IMR-90 (cell line): ENCODE measurements around the gene SYNE1. TPM values are rescaled to one million over a fixed set of nuclear protein-coding genes. Genes with fewer than 3 reads are reported as not detected.

Source experiments
- ATAC-seq: fragments of 200-7000 bp; cut with Tn5 transposase; 2 replicates; pipeline ENCODE4 v1.9.1; 2020; ENCODE audit warnings: low read depth, mild to moderate bottlenecking, moderate library complexity
- BruUV-seq: library from RNA; stranded (reverse); fragments of 400-500 nt; replicated peaks from 2 replicates; lab custom pipeline; 2021; lab: Mats Ljungman, UMichigan
- CTCF ChIA-PET: fragments of 300-600 bp; formaldehyde crosslinking; extraction: SDS; loops from one replicate; lab custom pipeline; 2021; ENCODE audit warnings: antibody characterized with exemption; lab: Yijun Ruan, JAX
- POLR2A ChIA-PET: fragments of 300-600 bp; sonication (Branson Sonifier 250); formaldehyde crosslinking; loops from one replicate; lab custom pipeline; 2022; ENCODE audit warnings: antibody characterized with exemption; ENCODE audit not compliant: unreplicated experiment; lab: Charles Lee
- DNase-seq: peaks from one replicate; pipeline ENCODE4 v3.0.0; 2013
- H2AFZ ChIP-seq: replicated peaks from 2 replicates; pipeline ENCODE3; 2013; ENCODE audit warnings: low read length, mild to moderate bottlenecking; ENCODE audit not compliant: poor library complexity
- H2AK5ac ChIP-seq: 2 replicates; pipeline ENCODE4 v1.6.1; 2013; ENCODE audit warnings: low read depth, low read length, inconsistent platforms
- H2AK9ac ChIP-seq: replicated peaks from 2 replicates; pipeline ENCODE3; 2013; ENCODE audit warnings: mild to moderate bottlenecking, low read depth, low read length, moderate library complexity; ENCODE audit not compliant: poor library complexity
- H2BK120ac ChIP-seq: 2 replicates; pipeline ENCODE4 v1.6.1; 2013; ENCODE audit warnings: low read depth, low read length, inconsistent platforms
- H2BK15ac ChIP-seq: 3 replicates; pipeline ENCODE4 v1.6.1; 2013; ENCODE audit warnings: low read depth, low read length, inconsistent platforms
- H2BK20ac ChIP-seq: 2 replicates; pipeline ENCODE4 v1.6.1; 2013; ENCODE audit warnings: low read depth, mild to moderate bottlenecking, inconsistent platforms, low read length, moderate library complexity
- H2BK5ac ChIP-seq: 2 replicates; pipeline ENCODE4 v1.6.1; 2013; ENCODE audit warnings: mild to moderate bottlenecking, low read depth, low read length, inconsistent platforms; ENCODE audit not compliant: poor library complexity, severe bottlenecking
- H3K14ac ChIP-seq: replicated peaks from 2 replicates; pipeline ENCODE4 v1.6.1; 2013; ENCODE audit warnings: low read depth, low read length, inconsistent platforms
- H3K18ac ChIP-seq: 2 replicates; pipeline ENCODE4 v1.6.1; 2013; ENCODE audit warnings: low read depth, low read length, control low read depth
- H3K23ac ChIP-seq: 2 replicates; pipeline ENCODE4 v1.6.1; 2013; ENCODE audit warnings: low read depth, low read length, inconsistent platforms
- H3K27ac ChIP-seq: 2 replicates; pipeline ENCODE4 v1.5.1; 2013; ENCODE audit warnings: mild to moderate bottlenecking, control low read depth, low read length; ENCODE audit not compliant: insufficient read depth
- H3K27me3 ChIP-seq: 2 replicates; pipeline ENCODE4 v1.6.1; 2013; ENCODE audit warnings: low read length; ENCODE audit not compliant: control insufficient read depth, insufficient read depth
- H3K36me3 ChIP-seq: 2 replicates; pipeline ENCODE4 v1.6.1; 2013; ENCODE audit warnings: low read length, mixed read lengths; ENCODE audit not compliant: control insufficient read depth, insufficient read depth
- H3K4ac ChIP-seq: 2 replicates; pipeline ENCODE4 v1.6.1; 2013; ENCODE audit warnings: low read depth, low read length, inconsistent platforms
- H3K4me1 ChIP-seq: 2 replicates; pipeline ENCODE4 v1.6.1; 2013; ENCODE audit warnings: low read length, mixed read lengths; ENCODE audit not compliant: control insufficient read depth, insufficient read depth
- H3K4me2 ChIP-seq: 2 replicates; pipeline ENCODE4 v1.6.1; 2013; ENCODE audit warnings: low read depth, mild to moderate bottlenecking, control low read depth, low read length, moderate library complexity
- H3K4me3 ChIP-seq: 2 replicates; pipeline ENCODE4 v1.5.1; 2013; ENCODE audit warnings: low read depth, mild to moderate bottlenecking, control low read depth, low read length, moderate library complexity; ENCODE audit not compliant: insufficient read depth
- H3K56ac ChIP-seq: 2 replicates; pipeline ENCODE4 v1.6.1; 2013; ENCODE audit warnings: low read length, inconsistent platforms; ENCODE audit not compliant: insufficient read depth; ENCODE audit errors: extremely low read depth
- H3K79me1 ChIP-seq, 2 experiments: 2 replicates each; pipeline ENCODE4 v1.6.1; 2013; ENCODE audit warnings: low read length in 2 of 2, inconsistent platforms in 1 of 2, low read depth in 1 of 2
- H3K9ac ChIP-seq: 2 replicates; pipeline ENCODE4 v1.6.1; 2013; ENCODE audit warnings: low read depth, low read length, control low read depth
- H3K9me1 ChIP-seq: 2 replicates; pipeline ENCODE4 v1.6.1; 2013; ENCODE audit warnings: low read length, inconsistent platforms; ENCODE audit not compliant: insufficient read depth
- H3K9me3 ChIP-seq: 2 replicates; pipeline ENCODE4 v1.6.1; 2013; ENCODE audit warnings: low read length; ENCODE audit not compliant: control insufficient read depth, insufficient read depth
- H4K20me1 ChIP-seq: 2 replicates; pipeline ENCODE4 v1.6.1; 2013; ENCODE audit warnings: low read length, inconsistent platforms; ENCODE audit not compliant: insufficient read depth
- H4K5ac ChIP-seq: 2 replicates; pipeline ENCODE4 v1.6.1; 2013; ENCODE audit warnings: mild to moderate bottlenecking, low read depth, low read length, control low read depth
- H4K8ac ChIP-seq, 2 experiments: 2 replicates each; pipeline ENCODE4 v1.6.1; 2013; ENCODE audit warnings: low read depth in 2 of 2, low read length in 2 of 2, control low read depth in 1 of 2, inconsistent platforms in 1 of 2
- H4K91ac ChIP-seq: 2 replicates; pipeline ENCODE4 v1.6.1; 2013; ENCODE audit warnings: low read depth, low read length, inconsistent platforms; ENCODE audit not compliant: insufficient read depth
- BHLHE40 ChIP-seq: fragments of 150-350 bp; IDR thresholded peaks from 2 replicates; pipeline ENCODE4 v1.6.1; 2016; ENCODE audit warnings: mild to moderate bottlenecking, low read depth, low read length
- CEBPB ChIP-seq: IDR thresholded peaks from 2 replicates; pipeline ENCODE4 v1.6.1; 2012; ENCODE audit warnings: low read depth, low read length, improper control_type of control experiment
- ELK1 ChIP-seq: fragments of 150-350 bp; IDR thresholded peaks from 2 replicates; pipeline ENCODE4 v1.6.1; 2016; ENCODE audit warnings: low read depth, mild to moderate bottlenecking, low read length, moderate library complexity, borderline replicate concordance
- NFE2L2 ChIP-seq: fragments of 150-350 bp; IDR thresholded peaks from 2 replicates; pipeline ENCODE4 v1.6.1; 2016; ENCODE audit warnings: low read depth, mild to moderate bottlenecking, low read length
- POLR2A ChIP-seq: IDR thresholded peaks from 2 replicates; pipeline ENCODE4 v1.6.1; 2012; ENCODE audit warnings: mild to moderate bottlenecking, low read depth, low read length
- RAD21 ChIP-seq: IDR thresholded peaks from 2 replicates; pipeline ENCODE4 v1.6.1; 2012; ENCODE audit warnings: low read length, improper control_type of control experiment
- RCOR1 ChIP-seq: IDR thresholded peaks from 2 replicates; pipeline ENCODE4 v1.6.1; 2012; ENCODE audit warnings: mild to moderate bottlenecking, low read length, improper control_type of control experiment; ENCODE audit not compliant: insufficient replicate concordance
- RFX5 ChIP-seq: IDR thresholded peaks from 2 replicates; pipeline ENCODE4 v1.8.0; 2012; ENCODE audit warnings: low read depth, mild to moderate bottlenecking, low read length, moderate library complexity
- SMC3 ChIP-seq: fragments of 150-350 bp; IDR thresholded peaks from 2 replicates; pipeline ENCODE4 v1.6.1; 2016; ENCODE audit warnings: low read depth, mild to moderate bottlenecking, antibody characterized with exemption, low read length, moderate library complexity
- WGBS, 2 experiments: methylation state at CpG; one replicate each; pipeline versions ENCODE4 v1.1.5 to v1.1.7; 2013; ENCODE audit warnings: missing lambda C conversion rate in 2 of 2; ENCODE audit not compliant: insufficient read length in 1 of 2; ENCODE audit errors: extremely low coverage in 2 of 2; 5-methylcytosine and 5-hydroxymethylcytosine counted together
- dilution Hi-C: fragments of 300-500 bp; cut with HindIII; formaldehyde crosslinking; loops from one replicate; pipeline ENCODE4 v1.14.3; 2018; ENCODE audit warnings: low sequenced_read_pairs; ENCODE audit not compliant: unreplicated experiment
- in situ Hi-C: fragments of 300-500 bp; cut with MboI; formaldehyde crosslinking; loops from 3 replicates; pipeline ENCODE4 v1.14.3; 2019; ENCODE audit warnings: low sequenced_read_pairs, inconsistent platforms, mixed read lengths
- intact Hi-C: fragments of 100-400 bp; cut with micrococcal nuclease; formaldehyde crosslinking; loops from 2 replicates; pipeline ENCODE4 v1.10.0; 2022
- polyA plus RNA-seq, 3 experiments: library from polyadenylated mRNA; depleted of rRNA; stranded (reverse); fragments of >200 nt; gene quantifications; 2 replicates each; pipeline ENCODE4 v1.2.3, GENCODE V29; 2012; ENCODE audit warnings: low replicate concordance in 1 of 3
- total RNA-seq: library from RNA; depleted of rRNA; stranded (reverse); fragments of >200 nt; gene quantifications from 2 replicates; pipeline ENCODE4 v1.2.3, GENCODE V29; 2012
- TF ChIP-seq, protein P1 (sequence below): conservative IDR thresholded peaks from 2 replicates; pipeline ENCODE4 v1.5.1; 2012; ENCODE audit warnings: mild to moderate bottlenecking, low read depth, low read length, improper control_type of control experiment

Gene SYNE1
- total and polyA plus RNA-seq, 2 of the 4 experiments (the other 2 are of a cell fraction), result 34.1 to 159 TPM

GRCh38 chr6:152642578-152643375 lies 5.6 kb upstream of the SYNE1 start:
- H3K9me1 ChIP-seq, result no peaks in the 10 kb centered on the region
- no peaks in the 10 kb centered on the region for H3K36me3 ChIP-seq
- DNase-seq (peak; percentile 55), ATAC-seq (peak; percentile 98)
- no peak overlapping the region for H4K91ac ChIP-seq
- H3K14ac ChIP-seq, result no peak overlapping the region
- no peak overlapping the region for H2BK15ac ChIP-seq
- H3K23ac ChIP-seq, result no peak overlapping the region
- POLR2A ChIA-PET, result no interaction called here
- no peaks in the 10 kb centered on the region for H4K20me1 ChIP-seq
- TF ChIP-seq RCOR1 (no peak), SMC3 (peak; percentile 26; the same call in 1 of the 2 replicates), POLR2A (no peak), ELK1 (no peak), RFX5 (no peak), CEBPB (no peak), BHLHE40 (no peak), NFE2L2 (no peak), RAD21 (peak; percentile 61)
- TF ChIP-seq, protein P1, sequence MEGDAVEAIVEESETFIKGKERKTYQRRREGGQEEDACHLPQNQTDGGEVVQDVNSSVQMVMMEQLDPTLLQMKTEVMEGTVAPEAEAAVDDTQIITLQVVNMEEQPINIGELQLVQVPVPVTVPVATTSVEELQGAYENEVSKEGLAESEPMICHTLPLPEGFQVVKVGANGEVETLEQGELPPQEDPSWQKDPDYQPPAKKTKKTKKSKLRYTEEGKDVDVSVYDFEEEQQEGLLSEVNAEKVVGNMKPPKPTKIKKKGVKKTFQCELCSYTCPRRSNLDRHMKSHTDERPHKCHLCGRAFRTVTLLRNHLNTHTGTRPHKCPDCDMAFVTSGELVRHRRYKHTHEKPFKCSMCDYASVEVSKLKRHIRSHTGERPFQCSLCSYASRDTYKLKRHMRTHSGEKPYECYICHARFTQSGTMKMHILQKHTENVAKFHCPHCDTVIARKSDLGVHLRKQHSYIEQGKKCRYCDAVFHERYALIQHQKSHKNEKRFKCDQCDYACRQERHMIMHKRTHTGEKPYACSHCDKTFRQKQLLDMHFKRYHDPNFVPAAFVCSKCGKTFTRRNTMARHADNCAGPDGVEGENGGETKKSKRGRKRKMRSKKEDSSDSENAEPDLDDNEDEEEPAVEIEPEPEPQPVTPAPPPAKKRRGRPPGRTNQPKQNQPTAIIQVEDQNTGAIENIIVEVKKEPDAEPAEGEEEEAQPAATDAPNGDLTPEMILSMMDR, result peak; percentile 53
- H2AK5ac ChIP-seq, result no peak overlapping the region
- H3K4me3 ChIP-seq, result no peak overlapping the region
- in situ Hi-C loops (no loop called here), dilution Hi-C loops (no loop called here), intact Hi-C loops (loop anchor here (1.0 kb wide), 2 partner anchors 90 to 157 kb away; no protein-coding TSS in a partner anchor)
- no peaks in the 10 kb centered on the region for H3K27me3 ChIP-seq
- no peaks in the 10 kb centered on the region for H3K79me1 ChIP-seq
- H3K4ac ChIP-seq, result no peak overlapping the region
- no peak overlapping the region for H2AK9ac ChIP-seq
- no peak overlapping the region for H4K8ac ChIP-seq
- no peak overlapping the region for H4K5ac ChIP-seq
- CTCF ChIA-PET, result interaction anchor here (0.6 to 2.1 kb wide), 11 partner anchors 20 to 199 kb away, joined by 3 to 20 read pairs (median 3); no protein-coding TSS in a partner anchor
- no peak overlapping the region for H3K56ac ChIP-seq
- no peak overlapping the region for H3K9ac ChIP-seq
- no peaks in the 10 kb centered on the region for H3K9me3 ChIP-seq
- 43% methylated on average over 4 of the region's 8 CpGs; no CpG with 5 or more reads in 1 of the 2 experiments for WGBS, 2 experiments
- no peak overlapping the region for H2BK20ac ChIP-seq
- H3K4me1 ChIP-seq, result no peaks in the 10 kb centered on the region; the same call in 1 of the 2 replicates
- no TSS peak for BruUV-seq
- H2AFZ ChIP-seq, result peak overlapping the region; percentile 60
- no peak overlapping the region for H3K27ac ChIP-seq
- H3K4me2 ChIP-seq, result no peak overlapping the region
- H2BK5ac ChIP-seq, result no peak overlapping the region
- H2BK120ac ChIP-seq, result no peak overlapping the region
- no peak overlapping the region for H3K18ac ChIP-seq
